ENCODE measurements around the gene KLHL17. TPM values are rescaled to one million over a fixed set of nuclear protein-coding genes. Genes with fewer than 3 reads are reported as not detected.
A peak's percentile ranks its signal among the peaks of the same experiment; 100 is the strongest.

KLHL17 gene
- total and polyA plus RNA-seq, 9 of the 15 experiments (the other 6 are each of a cell fraction or from before 2014, with no cell fraction given) = 0.14 to 84.8 (median 13.0) TPM

GRCh38 chr1:929712-930632 lies 30.4 kb upstream of the KLHL17 start:
- in situ Hi-C loops (cut with MboI) (no loop called here), intact Hi-C loops (cut with micrococcal nuclease) (no loop called here)
- H3K4me3 ChIP-seq = no peak overlapping the region
- ChIA-PET CTCF (ENCODE audit: low intra/inter-chr PET ratio) (no interaction called here), POLR2A (interaction anchor here (0.7 to 3.1 kb wide), 5 partner anchors 9 to 37 kb away, joined by 3 to 11 read pairs (median 4); no protein-coding TSS in a partner anchor)
- H3K4me2 ChIP-seq (ENCODE audit: insufficient read depth, low read length) = no peak overlapping the region
- no peaks in the 10 kb centered on the region for H3K79me2 ChIP-seq (ENCODE audit: control insufficient read depth, insufficient read depth, low read length)
- H3K9me3 ChIP-seq (replicated peaks; ENCODE audit: control insufficient read depth, insufficient read depth, low read depth, low read length) = no peaks in the 10 kb centered on the region
- 20% methylated on average over 33 of the region's 40 CpGs for WGBS (ENCODE audit: insufficient coverage, low coverage, missing lambda C conversion rate)
- peak overlapping the region in 1 of 2 experiments; percentile 31; a peak in 1 of 4 replicates for H3K9ac ChIP-seq (ENCODE audit: insufficient read depth in 1 of 2, low read depth in 2 of 2, low read length in 2 of 2)
- TF ChIP-seq MITF (IDR thresholded peaks at IDR 0.05) (no peak), KAT7 (CRISPR knock-in tag; IDR thresholded peaks at IDR 0.05; ENCODE audit: borderline replicate concordance) (0 out of 2 replicates have a peak, but pooled peaks have one; percentile 55), ZNF274 (IDR thresholded peaks at IDR 0.05; ENCODE audit: borderline replicate concordance, low read depth, low read length) (no peak), BRF2 (IDR thresholded peaks at IDR 0.05; ENCODE audit: borderline replicate concordance, insufficient read depth, insufficient read length) (no peak), SREBF1 (IDR thresholded peaks at IDR 0.05; ENCODE audit: borderline replicate concordance, low read depth, low read length) (no peak), TFAP4 (CRISPR knock-in tag; IDR thresholded peaks at IDR 0.05; ENCODE audit: borderline replicate concordance) (0 out of 2 replicates have a peak, but pooled peaks have one; percentile 14)
- H3K4me1 ChIP-seq (replicated peaks in 1 of 2; ENCODE audit: control insufficient read depth in 2 of 2, insufficient read depth in 2 of 2, low read length in 2 of 2) = peaks cover 0 to 74% of the 10 kb centered on the region in 2 experiments; a peak in 3 of 5 replicates
- no peaks in the 10 kb centered on the region for H3K36me3 ChIP-seq (ENCODE audit: control insufficient read depth, insufficient read depth, low read length)
- H3K27ac ChIP-seq (ENCODE audit: extremely low read depth, low read depth, low read length) = no peak overlapping the region
- no TSS peak for BruUV-seq (replicated peaks)
- no peak for DNase-seq (ENCODE audit: extremely low read depth in 1 of 4, low spot score in 3 of 4)
- no peak overlapping the region for H2AFZ ChIP-seq (ENCODE audit: low read depth, low read length)
- H3K27me3 ChIP-seq (ENCODE audit: control insufficient read depth in 2 of 2, insufficient read depth in 2 of 2, low read length in 2 of 2) = peaks cover 38 to 79% of the 10 kb centered on the region in 2 experiments; a peak in 4 of 5 replicates
- H4K20me1 ChIP-seq (replicated peaks; ENCODE audit: control insufficient read depth, insufficient read depth, low read length) = peaks cover 36% of the 10 kb centered on the region
- ATAC-seq = no peak
- FAIRE-seq = no peak
- no peaks in the 10 kb centered on the region for H3K9me1 ChIP-seq (ENCODE audit: control insufficient read depth, insufficient read depth, low read length)
